Activated CD8-positive, alpha-beta memory T cell treated with anti-CD3 and anti-CD28 coated beads, Interleukin-2, amount 10 ng/mL, durations not matched to agents 7 days and 5 days (primary cell): ENCODE results near the gene MCM3AP. TPM values are rescaled to one million over a fixed set of nuclear protein-coding genes. Genes with fewer than 3 reads are reported as not detected.

Experiments
- ATAC-seq: fragments of 150-1000 bp; cut with Tn5 transposase; one replicate; pipeline ENCODE4 v1.10.0; 2021; ENCODE audit warnings: moderate library complexity
- CTCF ChIA-PET: fragments of 350-600 bp; sonication (Branson Sonifier 250); formaldehyde crosslinking; loops from one replicate; lab custom pipeline; 2021; ENCODE audit warnings: antibody characterized with exemption; lab: Charles Lee
- DNase-seq: peaks from one replicate; pipeline ENCODE4 v3.0.0-alpha.2; 2020
- H3K27ac Mint-ChIP-seq: one replicate; pipeline ENCODE4 v1.8.0; 2021; ENCODE audit warnings: mild to moderate bottlenecking, mixed read lengths
- H3K27me3 Mint-ChIP-seq: one replicate; pipeline ENCODE4 v1.8.0; 2021; ENCODE audit warnings: mixed read lengths
- H3K36me3 Mint-ChIP-seq: one replicate; pipeline ENCODE4 v1.8.0; 2021; ENCODE audit warnings: mild to moderate bottlenecking, mixed read lengths
- H3K4me1 Mint-ChIP-seq: one replicate; pipeline ENCODE4 v1.8.0; 2021; ENCODE audit warnings: mixed read lengths
- H3K4me3 Mint-ChIP-seq: one replicate; pipeline ENCODE4 v1.8.0; 2021; ENCODE audit warnings: mild to moderate bottlenecking, moderate library complexity, mixed read lengths
- H3K9me3 Mint-ChIP-seq: one replicate; pipeline ENCODE4 v1.8.0; 2022; ENCODE audit warnings: low read depth, mixed read lengths
- total RNA-seq, 2 experiments: library from RNA; stranded (reverse); gene quantifications; one replicate each; pipeline ENCODE4 v1.2.3, GENCODE V29; 2021

The MCM3AP gene
- total RNA-seq, 2 experiments from 2014 or later: 134 to 139 TPM

DNA sequence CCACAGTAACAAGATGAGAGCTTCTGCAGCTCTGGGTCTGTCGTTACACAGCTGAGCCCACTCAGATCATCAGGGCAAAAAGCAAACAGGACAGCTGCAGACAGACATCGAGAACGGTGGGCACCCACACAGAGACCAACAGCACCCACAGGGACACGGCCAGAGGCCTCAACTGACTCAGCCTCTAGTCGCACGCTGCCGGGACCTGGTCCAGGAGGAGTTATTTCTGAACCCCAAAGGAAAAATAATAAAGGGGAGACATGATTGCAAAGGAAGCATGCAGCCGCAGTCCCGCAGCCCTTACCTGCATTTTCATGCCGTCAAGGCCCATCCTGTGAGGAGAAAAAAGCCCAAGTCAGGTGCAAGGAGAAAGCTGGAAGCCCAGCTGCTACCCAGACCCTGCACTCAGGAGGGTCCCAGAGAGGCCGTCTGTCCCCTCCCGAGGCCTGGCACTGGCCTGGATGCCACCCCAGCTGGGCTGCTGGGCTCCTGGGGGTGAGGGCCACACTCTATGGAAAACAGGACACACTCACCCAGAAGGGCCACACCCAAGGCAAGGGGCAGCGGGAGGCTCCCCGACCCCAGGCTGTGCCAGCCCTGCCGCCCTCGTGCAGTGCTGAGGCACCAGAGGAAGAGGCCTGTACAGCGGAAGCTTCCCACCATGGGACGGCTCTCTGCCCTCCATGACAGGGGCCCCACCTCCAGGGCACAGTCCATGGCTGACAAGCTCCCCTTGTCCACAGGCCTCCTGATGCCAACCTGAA, 72.5 kb downstream of the MCM3AP start:
- H3K27ac Mint-ChIP-seq: no peak overlapping the region
- H3K9me3 Mint-ChIP-seq: no peaks in the 10 kb centered on the region
- H3K4me1 Mint-ChIP-seq: peaks cover 1% of the 10 kb centered on the region
- H3K27me3 Mint-ChIP-seq: no peaks in the 10 kb centered on the region
- no peak overlapping the region for H3K4me3 Mint-ChIP-seq
- peaks cover 1% of the 10 kb centered on the region for H3K36me3 Mint-ChIP-seq
- CTCF ChIA-PET: no interaction called here
- DNase-seq (no peak), ATAC-seq (no peak)

DNA sequence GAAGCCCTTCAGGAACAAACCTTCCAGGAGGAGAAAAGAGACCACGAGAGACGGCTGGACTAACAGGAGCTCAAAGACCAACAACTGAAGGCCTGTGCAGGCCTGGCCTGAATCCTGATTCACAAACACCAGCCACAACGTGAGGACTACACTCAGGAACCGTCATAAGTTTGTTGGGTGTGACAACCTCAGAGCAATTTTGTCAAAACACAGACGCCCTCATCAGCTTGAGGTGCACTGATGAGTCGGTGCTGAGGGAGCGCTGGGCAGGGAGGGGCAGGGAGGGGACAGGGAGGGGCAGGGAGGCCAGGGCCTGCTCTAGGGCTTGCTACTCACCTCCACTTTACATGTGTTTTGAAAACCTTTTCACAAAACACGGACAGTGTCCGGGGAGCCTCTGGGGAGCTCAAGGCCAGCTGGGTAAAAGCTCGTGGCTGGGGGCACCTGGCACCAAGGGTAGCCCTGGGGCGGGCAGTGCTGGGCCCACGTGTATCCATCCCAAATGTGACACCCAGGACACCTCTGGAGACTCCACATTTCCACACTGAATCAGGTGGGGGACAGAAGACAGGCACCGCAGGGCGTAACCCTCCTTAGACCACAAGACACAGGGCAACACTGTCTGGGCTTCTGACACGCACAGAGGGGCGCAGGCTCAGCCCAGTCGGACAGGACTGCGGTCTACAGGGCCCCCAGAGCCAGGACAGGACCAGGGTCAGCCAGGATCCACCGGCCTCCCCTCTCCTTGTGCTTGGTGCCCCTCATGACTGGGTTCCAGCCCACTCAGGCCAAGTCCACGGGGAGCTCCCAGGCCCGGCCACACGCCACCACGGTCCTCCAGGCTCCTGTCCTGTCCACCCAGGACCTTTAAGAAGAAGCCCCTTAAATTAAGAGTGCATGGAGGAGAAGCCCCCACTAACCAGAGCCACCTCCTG, 73.4 kb downstream of the MCM3AP start:
- Mint-ChIP-seq H3K4me3 (no peak overlapping the region), H3K4me1 (peaks cover 1% of the 10 kb centered on the region), H3K9me3 (no peaks in the 10 kb centered on the region), H3K27ac (no peak overlapping the region), H3K36me3 (peaks cover 1% of the 10 kb centered on the region), H3K27me3 (no peaks in the 10 kb centered on the region)
- CTCF ChIA-PET: no interaction called here
- no peak for ATAC-seq
- DNase-seq: no peak

DNA sequence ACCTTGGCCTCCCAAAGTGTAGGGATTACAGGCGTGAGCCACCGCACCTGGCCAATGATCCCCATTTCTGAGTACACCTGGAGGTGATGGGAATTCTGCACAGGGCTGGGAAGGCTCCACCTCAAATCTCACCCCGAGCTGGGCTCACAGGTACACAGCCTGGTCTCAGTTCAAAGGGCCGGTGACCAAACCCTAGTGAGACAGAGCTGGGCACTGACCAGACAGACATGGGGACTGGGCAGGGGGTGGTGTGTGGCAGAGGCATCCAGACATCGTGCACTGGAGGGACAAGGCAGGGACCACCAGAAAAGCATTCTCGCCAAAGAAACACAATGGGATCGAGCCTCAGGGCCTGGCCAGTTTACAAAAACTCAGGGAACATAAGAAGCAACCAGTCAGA, 74.0 kb downstream of the MCM3AP start:
- DNase-seq (no peak), ATAC-seq (no peak)
- peaks cover 1% of the 10 kb centered on the region for H3K4me1 Mint-ChIP-seq
- H3K36me3 Mint-ChIP-seq: peaks cover 1% of the 10 kb centered on the region
- H3K27ac Mint-ChIP-seq: no peak overlapping the region
- CTCF ChIA-PET: no interaction called here
- H3K4me3 Mint-ChIP-seq: no peak overlapping the region
- no peaks in the 10 kb centered on the region for H3K27me3 Mint-ChIP-seq
- no peaks in the 10 kb centered on the region for H3K9me3 Mint-ChIP-seq

DNA sequence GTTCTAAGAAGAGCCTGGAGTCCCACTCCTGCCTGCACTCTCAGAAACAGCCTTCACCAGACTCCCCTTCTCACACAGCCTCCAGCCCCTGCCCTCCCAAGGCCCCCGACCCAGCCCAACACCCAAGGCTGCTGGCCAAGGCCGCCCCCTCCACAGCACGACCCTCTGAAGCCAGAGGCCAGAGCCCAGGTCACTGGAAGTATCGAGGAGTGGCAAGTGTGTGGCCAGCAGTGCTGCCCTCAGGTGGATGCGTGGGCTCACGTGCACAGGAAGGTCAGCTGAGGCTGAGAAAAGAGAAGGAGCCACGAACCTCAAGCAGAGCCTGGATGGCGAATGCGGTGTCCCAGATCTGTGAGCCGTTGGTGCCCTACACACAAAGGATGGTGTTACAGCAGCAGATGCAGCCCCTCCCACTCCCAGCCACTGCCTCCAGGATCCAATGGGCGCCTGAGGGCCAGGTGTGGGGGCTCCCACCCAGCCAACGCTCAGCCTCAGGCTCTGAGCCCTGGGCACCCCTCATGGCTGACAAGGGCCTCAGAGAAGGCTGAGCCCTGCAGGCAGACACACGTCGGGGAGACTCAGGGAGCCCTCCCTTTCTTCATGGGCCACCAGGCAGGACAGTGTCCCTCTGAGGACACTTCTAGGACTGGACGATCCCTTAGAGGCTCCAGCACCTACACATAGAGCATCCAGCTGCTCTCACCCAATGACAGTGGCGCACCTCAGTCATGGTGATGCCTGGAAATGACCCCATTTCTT, 74.9 kb downstream of the MCM3AP start:
- Mint-ChIP-seq H3K9me3 (no peaks in the 10 kb centered on the region), H3K4me1 (peaks cover 1% of the 10 kb centered on the region), H3K36me3 (peaks cover 1% of the 10 kb centered on the region), H3K4me3 (no peak overlapping the region), H3K27ac (no peak overlapping the region), H3K27me3 (no peaks in the 10 kb centered on the region)
- CTCF ChIA-PET: no interaction called here
- no peak for ATAC-seq
- DNase-seq: no peak

DNA sequence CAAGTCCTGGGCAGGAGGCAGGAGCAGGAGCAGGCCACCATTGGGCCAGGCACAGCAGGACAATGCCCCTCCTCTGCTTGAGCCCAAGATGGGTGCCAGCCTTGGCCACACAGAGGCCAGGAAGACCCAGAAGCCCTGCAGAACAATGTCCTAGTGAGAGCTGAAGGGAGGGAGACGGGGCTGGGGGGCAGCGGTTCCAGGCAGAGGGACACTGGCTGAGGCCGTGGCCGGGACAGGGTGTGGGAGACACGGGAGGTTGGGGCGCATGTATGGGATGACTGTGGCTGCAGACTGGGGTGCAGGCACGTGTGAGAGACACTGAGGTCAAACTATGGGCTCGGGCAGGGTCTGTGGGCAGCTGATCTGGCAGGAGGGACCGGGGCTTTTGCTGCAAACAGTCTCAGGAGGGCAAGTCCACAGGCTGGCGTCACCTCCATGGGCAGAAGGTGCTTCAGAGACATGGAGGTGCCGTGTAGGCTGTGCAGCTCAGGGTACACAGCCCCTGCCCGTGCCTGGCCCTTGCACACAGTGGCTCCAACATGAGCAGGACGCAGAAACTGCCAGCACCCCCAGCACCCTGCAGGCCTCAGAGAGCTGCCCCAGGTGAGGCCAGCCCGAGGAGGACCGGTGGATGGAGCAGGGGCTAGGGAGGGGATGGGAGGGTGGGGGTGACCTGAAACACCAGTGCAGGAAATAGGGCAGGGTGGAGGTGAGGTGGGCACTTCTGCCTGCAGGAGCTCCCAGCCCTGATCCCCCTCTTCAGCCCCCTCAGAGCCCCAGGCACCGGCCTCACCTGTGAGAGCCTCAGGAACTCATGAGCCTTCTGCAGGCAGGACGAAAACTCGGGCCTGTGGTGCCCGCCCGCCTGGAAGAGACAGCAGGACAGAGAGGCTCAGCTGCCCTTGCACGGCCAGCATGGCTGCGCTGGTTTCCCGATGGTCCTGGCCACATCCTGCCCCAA, 76.4 kb downstream of the MCM3AP start:
- Mint-ChIP-seq H3K36me3 (peaks cover 5% of the 10 kb centered on the region), H3K4me1 (peaks cover 1% of the 10 kb centered on the region), H3K27ac (no peak overlapping the region), H3K4me3 (no peak overlapping the region), H3K27me3 (no peaks in the 10 kb centered on the region), H3K9me3 (no peaks in the 10 kb centered on the region)
- ATAC-seq (no peak), DNase-seq (no peak)
- CTCF ChIA-PET: no interaction called here

DNA sequence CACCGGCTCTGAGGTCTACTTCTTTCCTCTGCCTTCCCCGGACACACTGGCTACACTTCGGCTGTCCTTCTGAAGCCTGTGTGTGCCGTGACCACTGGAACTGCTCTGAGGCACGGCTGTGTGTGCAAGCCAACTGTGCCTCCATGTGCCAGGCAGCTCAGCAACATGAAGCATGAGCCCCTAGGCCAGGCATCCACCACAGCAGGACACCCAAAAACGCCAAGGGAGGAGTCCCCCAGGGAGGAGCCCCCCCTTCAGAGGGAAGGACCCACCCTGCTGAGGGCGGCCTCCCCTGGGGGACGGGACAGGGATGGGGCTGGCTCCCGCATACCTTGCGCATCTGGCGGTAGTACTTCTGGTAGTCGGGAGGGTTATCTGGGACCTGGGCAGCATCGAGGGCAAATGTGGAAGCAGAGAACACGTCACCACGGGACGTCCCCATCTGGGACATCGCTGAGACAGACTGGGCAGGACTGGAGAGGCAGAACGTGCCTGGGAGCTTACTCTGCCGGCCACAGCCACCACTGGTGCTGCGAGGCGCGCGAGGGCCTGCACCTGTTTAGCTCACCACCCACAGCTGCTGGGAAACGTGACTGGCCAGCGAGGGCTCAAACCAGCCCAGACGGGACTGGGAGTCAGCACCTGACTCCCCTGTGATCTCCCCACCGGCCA, 77.4 kb downstream of the MCM3AP start:
- H3K27ac Mint-ChIP-seq: no peak overlapping the region
- no peak for DNase-seq
- CTCF ChIA-PET: no interaction called here

DNA sequence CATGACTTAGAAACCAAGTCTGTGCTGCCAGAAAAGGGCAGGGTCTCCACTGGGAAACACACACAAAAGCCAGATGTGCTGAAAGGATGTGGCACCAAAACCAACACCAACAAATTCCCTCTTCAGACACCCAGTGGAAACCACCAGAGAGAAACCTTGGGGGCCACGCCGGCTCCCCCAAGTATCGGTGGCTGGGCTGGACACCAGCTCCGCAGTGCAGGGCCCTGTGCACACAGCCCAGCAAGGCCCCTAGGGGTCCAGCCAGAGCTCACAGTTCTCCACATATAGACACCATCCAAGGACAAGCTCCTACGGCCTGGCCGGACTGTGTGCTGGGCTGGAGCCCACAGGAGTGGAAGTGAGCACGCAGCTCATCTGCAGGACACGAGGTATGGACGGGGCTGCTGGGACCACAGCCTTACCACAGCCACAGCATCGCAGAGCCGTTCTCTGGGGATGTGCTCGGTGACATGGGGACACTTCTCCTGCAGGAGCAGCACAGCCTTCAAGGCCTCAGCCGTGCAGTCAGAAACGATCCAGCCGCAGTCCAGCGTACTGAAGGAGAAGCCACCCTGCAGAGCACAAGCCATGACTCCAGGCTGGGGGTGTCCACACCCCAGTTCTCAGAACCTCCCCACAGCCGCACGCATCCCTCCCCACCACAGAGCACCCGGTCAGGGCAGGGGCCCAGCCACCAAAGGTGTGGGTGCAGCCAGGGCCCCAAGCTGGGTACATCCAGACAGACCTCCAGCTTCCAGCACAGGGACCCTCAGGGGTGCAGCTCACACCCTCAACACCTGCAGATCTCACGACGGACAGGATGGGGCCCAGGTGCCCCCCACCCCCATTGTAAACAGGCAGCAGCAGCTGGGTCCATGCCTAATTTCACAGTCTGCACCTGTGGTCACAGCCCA, 78.1 kb downstream of the MCM3AP start:
- CTCF ChIA-PET: no interaction called here
- peaks cover 5% of the 10 kb centered on the region for H3K36me3 Mint-ChIP-seq
- ATAC-seq: no peak
- H3K27ac Mint-ChIP-seq: no peak overlapping the region
- H3K4me3 Mint-ChIP-seq: no peak overlapping the region
- no peaks in the 10 kb centered on the region for H3K9me3 Mint-ChIP-seq
- H3K27me3 Mint-ChIP-seq: no peaks in the 10 kb centered on the region
- H3K4me1 Mint-ChIP-seq: peaks cover 1% of the 10 kb centered on the region
- no peak for DNase-seq

More for the DNA sequence above, 77.4 kb downstream of the MCM3AP start:
- Mint-ChIP-seq H3K4me3 (no peak overlapping the region), H3K27me3 (no peaks in the 10 kb centered on the region), H3K9me3 (no peaks in the 10 kb centered on the region), H3K4me1 (peaks cover 1% of the 10 kb centered on the region), H3K36me3 (peaks cover 5% of the 10 kb centered on the region)
- ATAC-seq: no peak

DNA sequence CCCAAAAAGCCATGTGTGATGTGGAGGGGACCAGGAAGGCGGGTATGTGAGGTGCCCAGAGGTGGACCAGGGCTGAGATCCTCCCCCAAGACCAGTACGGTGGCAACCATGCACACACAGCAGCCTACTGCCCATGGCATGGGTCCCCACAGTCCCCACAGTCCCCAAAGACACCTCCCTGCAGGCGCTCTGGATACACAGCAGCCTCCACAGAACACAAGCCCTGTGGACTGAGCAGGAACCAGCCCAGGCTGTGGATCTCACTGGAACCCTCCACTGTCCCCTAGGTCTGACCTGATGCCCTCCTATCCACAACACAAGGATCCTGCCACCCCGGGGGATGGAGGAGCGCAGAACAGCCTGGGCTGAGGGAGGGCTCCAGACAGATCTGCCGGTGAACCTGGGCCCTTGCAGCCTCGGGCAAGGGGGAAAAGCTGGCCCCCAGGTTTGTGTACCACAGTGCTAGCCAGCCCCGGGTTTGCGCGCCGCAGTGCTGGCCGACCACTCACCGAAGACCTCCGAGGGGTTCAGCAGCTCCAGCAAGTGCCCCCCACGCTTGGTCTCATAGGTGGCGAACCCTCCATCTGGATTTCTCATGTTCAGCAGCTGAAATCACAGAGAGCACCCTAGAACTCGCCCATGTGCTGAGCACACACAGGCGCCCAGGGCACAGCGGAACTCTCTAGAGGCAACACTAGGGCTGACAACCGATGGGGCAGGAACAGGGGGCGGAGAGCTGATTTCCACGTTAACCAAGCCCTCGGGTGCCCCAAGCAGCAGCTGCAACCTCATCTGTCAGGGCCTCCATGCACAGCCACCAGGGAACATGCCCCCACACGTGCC, 79.0 kb downstream of the MCM3AP start:
- no peaks in the 10 kb centered on the region for H3K27me3 Mint-ChIP-seq
- DNase-seq: no peak
- no peak for ATAC-seq
- no peak overlapping the region for H3K27ac Mint-ChIP-seq
- H3K36me3 Mint-ChIP-seq: peaks cover 5% of the 10 kb centered on the region
- H3K9me3 Mint-ChIP-seq: no peaks in the 10 kb centered on the region
- H3K4me1 Mint-ChIP-seq: peaks cover 1% of the 10 kb centered on the region
- no peak overlapping the region for H3K4me3 Mint-ChIP-seq
- CTCF ChIA-PET: no interaction called here

DNA sequence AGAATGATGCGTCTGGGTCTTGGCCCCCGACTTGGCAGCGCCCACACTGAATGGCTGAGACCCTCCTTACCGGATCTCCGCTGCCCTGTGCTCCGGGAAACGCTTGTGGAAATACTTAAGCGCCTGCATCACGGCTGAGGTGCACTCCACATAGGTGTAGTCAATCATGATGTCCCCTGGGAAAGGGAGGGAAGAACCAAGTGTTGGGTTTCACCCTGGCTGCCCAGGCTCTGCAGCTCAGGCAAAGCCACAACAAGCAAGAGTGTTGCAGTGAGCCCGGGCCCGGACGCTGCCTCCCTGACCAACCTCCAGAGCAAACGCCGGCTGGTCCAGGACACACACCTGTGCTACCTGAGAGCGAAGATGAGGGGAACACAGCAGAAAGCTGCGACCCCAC, 79.6 kb downstream of the MCM3AP start:
- no peak for ATAC-seq
- Mint-ChIP-seq H3K9me3 (no peaks in the 10 kb centered on the region), H3K27ac (no peak overlapping the region), H3K36me3 (peaks cover 5% of the 10 kb centered on the region), H3K4me3 (no peak overlapping the region), H3K4me1 (peaks cover 1% of the 10 kb centered on the region), H3K27me3 (no peaks in the 10 kb centered on the region)
- DNase-seq: no peak
- CTCF ChIA-PET: no interaction called here

DNA sequence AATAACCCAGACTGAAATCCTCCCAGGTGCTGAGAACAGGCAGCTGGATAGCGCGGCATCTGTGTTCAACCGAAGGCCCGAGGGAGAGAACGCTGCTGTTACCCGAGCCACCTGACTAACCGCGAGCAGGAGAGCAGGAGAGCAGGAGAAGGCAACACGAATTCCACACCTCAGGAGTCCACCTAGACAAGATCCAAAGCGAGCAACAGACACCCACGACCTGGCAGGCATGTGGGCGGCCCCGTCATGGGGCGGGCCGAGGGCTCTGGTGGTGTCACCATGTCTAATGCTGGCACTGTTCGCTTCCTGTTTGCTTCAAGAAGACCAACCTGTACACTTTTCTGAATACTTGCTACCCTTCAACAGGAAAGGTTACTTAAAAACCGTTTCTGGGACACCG, 80.2 kb downstream of the MCM3AP start:
- peaks cover 1% of the 10 kb centered on the region for H3K4me1 Mint-ChIP-seq
- no peak overlapping the region for H3K27ac Mint-ChIP-seq
- ATAC-seq (no peak), DNase-seq (no peak)
- no peak overlapping the region for H3K4me3 Mint-ChIP-seq
- peaks cover 4% of the 10 kb centered on the region for H3K36me3 Mint-ChIP-seq
- CTCF ChIA-PET: no interaction called here
- H3K9me3 Mint-ChIP-seq: no peaks in the 10 kb centered on the region
- no peaks in the 10 kb centered on the region for H3K27me3 Mint-ChIP-seq

DNA sequence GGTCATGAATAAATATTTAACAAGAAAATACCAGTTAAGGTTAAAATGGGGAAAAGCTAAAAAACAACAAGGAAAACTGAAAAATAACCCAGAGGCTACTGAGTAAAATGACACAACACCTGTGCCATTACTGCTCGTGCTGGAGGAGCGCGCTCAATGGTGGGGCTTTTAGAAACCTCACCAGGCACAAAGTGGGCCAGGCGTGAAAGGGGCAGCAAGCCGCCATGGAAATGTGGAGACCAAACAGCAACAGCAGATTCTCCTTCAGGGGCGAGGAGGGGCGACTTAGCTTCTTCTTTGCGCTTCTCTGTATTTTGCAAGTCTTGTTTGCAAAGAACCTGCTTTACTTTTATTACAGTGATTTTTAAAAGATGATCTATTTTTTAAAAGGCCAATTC, 82.2 kb downstream of the MCM3AP start:
- peaks cover 13% of the 10 kb centered on the region for H3K36me3 Mint-ChIP-seq
- H3K4me3 Mint-ChIP-seq: no peak overlapping the region
- ATAC-seq (no peak), DNase-seq (no peak)
- H3K9me3 Mint-ChIP-seq: no peaks in the 10 kb centered on the region
- peaks cover 1% of the 10 kb centered on the region for H3K4me1 Mint-ChIP-seq
- no peak overlapping the region for H3K27ac Mint-ChIP-seq
- no peaks in the 10 kb centered on the region for H3K27me3 Mint-ChIP-seq
- CTCF ChIA-PET: interaction anchor here (1.3 kb wide), 1 partner anchor 60 kb away, joined by 3 read pairs; no protein-coding TSS in a partner anchor
